CD4-positive, alpha-beta T cell treated with Interleukin-15 for 1 hour (primary cell): Measurements from ENCODE around the gene EPHA3.

Source experiments
- DNase-seq: peaks from one replicate; pipeline ENCODE4 v3.0.0-alpha.2; 2020

EPHA3 gene

DNA sequence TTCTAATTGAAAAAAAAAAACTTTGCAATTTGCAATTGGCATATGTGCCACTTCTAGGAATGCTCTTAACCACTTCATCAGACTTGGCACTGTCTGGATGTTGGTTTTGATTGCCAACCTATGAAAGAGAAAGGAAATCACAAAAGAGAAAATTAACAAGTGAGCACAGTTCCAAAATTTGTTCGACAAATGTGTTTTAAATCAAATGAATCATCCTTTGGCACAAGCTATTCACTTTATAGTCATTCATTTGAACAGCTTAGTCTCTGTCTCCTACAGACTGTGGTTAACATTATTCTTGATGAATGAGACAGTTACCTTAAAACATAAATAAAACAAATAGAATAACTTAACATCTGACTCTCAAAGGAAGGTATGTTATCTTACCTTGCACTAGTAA, 265.0 kb downstream of the EPHA3 start:
- no peak for DNase-seq

- DNase-seq = no peak
These were observed 266.0 kb downstream of the EPHA3 start for GRCh38 chr3:89373434-89373833.

DNA sequence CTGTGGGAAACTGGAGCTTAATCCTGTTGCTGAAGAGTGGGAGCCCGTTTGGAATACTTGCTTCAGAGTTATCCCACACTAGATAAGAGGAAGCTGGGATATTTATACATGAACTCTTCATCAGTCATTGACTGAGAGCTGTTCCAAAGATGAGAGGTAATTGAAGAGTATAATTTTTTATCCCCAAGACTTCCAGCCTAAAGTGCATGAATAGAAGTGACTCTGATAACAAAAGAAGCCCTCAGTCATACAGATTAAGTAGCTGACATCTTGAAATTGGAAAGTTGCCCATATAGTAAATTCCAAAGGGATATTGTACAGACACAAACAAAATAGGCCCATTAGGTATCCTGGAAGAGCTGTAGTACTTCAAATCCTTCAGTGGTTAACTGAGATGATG, 268.0 kb downstream of the EPHA3 start:
- DNase-seq = no peak

GRCh38 chr3:89380016-89380415, 272.6 kb downstream of the EPHA3 start:
- DNase-seq = no peak

DNA sequence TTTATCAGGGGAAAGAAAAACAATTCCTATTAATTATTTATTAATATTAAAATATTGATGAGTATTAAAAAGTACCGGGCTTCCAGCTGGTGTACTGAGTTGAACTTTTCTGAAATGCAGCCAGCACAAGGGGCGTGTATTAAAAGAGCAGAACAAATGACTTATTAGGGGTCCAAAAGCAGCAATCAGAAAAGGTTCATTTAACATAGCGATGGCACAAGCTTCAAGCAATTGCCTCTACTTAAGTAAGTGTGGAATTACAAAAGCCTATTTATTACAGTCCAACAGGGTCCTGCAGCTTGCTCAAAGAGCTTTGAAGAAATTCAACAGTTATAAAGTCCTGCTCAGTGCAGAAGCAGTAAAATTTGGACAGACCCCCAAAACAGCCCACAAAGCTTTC, 285.6 kb downstream of the EPHA3 start:
- DNase-seq = no peak

GRCh38 chr3:89395456-89395855, 288.0 kb downstream of the EPHA3 start:
- DNase-seq = no peak

DNA sequence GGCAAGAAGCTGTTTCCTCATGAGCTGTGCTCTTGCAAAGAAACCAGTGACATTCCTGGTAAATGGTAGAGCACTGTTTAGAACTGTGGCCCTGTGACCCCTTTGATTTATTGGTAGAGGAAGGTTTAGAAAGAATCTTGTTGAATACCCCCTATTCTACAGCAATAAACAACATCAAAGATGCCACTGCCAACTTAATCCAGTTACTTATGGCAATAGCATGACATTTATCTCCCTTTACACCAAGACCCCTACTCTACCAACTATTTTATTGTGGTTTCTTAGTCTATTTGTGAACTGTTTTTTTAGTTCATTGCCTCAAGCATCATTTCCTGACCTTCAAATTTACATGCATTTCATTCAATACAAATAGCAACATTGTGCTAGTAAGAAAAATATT, 288.6 kb downstream of the EPHA3 start:
- no peak for DNase-seq

DNA sequence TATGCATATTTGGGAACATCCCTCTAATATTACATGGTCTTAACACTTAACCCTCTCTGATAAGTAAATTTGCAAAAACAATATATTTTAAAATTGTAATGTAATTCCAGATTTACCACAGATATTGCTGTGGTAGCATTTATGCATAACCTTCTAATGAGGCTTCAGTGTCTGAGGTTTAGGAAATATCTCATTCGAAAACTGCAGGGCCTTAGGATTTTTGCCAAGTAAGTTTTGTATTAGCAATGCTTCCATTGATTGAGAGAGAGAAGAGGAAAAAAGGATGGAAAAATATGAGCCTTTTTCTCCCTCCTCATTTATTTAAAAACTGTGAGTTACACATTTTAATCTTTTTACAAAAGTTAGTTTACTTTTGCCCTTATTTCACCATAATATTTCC, 294.6 kb downstream of the EPHA3 start:
- DNase-seq = no peak

DNA sequence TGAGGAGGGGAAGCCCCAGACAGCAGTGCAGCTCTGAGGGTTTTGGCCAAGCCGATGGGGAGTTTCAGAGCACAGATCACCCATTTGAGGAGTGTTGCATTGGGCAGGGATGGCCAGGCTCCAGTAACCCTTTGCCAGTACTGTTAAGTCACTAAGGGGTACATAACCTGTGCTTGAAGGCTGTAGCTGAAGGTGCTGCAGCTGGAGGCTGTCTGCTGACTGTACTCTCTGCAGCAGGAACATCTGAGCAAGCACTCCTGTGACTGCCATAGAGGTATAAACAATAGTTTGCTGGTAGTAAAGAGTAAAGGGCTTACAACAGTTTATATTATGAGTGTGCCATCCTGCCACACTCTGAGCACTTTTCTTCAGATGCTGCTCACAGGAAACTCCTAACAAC, 297.8 kb downstream of the EPHA3 start:
- no peak for DNase-seq

- DNase-seq = no peak
These were observed 298.2 kb downstream of the EPHA3 start for GRCh38 chr3:89405593-89405992.

- DNase-seq = no peak
These were observed 303.8 kb downstream of the EPHA3 start for GRCh38 chr3:89411201-89411600.

DNA sequence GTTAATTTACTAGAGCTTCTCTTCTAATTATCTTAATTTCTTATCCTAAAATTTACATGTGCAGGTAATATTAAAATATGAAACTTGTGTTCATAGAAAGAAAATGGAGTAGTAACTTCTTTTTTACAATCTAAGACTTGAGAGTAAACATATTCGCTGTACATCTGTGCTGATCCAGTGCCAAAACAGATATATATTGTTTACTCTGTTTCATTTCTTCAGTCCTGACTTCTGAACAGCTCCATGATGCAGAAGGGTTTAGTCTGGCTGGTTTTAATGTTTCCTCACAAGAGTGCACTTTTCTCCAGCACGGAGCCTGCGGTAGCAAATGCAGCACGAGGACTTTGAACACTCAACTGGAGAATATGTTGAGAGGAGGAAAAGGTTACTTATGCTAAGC, 306.8 kb downstream of the EPHA3 start:
- no peak for DNase-seq

DNA sequence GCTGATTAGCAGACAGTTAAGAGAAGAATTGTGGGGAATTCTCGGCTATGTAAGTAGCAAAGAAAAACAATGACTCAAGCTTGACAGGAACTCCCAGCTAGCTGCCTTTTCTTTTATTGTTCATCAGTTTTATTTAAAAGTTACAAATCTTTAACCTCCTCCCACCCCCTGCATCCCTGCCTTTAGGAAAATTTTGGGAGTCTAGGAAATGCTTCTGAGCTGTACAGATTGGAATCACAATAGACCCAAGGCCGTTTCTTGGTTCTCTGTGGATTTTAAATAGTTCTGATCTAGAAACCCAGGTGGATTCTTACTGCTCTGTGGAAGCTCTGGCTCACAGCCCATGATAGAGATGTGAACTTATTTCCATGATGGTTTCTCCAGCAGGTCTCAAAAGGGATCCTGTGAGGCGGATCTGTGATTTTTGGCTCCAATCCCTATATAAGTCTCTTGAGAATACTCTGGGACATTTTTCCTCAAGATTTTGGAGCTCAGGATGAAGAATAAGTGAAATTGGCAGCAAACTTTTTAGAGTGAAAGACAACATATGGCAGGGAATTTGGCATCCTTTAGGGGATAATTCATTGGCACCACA, 312.3 kb downstream of the EPHA3 start:
- no peak for DNase-seq

DNA sequence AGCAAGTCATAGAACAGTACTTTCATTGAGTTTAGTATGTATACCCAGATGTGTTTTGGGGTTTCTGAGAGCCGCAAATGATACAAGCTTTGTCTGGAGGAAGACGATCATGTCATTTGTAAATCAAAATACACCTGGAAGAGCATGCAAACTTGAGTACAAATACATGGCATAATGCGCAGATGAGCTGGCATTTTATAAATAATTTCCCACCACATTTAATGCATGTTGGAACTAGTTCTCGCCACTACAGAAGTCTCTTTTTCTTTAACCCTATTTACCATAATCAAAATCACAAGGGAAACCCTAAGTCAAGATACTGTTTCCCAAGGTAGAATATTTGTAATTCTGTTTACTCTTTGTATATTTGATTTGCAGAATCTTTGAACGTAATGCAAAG, 318.6 kb downstream of the EPHA3 start:
- no peak for DNase-seq

GRCh38 chr3:89434621-89435380, 327.4 kb downstream of the EPHA3 start:
- DNase-seq = no peak

DNA sequence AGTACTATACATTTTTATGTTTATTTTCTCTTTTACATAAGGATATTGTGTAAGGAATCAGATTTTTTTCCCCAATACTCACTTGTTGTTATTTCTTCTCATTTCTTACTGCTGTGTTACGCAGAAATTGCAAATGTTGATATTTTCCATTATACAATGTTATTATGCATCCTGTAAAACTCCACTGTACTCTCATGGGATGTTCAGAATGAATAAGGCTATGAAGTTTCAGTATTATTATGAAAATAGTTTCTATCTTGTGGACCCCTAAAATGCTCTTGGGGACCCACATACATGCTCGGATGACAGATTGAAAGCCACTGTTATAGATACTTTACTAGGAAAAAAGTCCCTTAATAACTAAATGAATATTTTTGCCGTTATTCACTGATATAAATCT, 329.4 kb downstream of the EPHA3 start:
- no peak for DNase-seq

- DNase-seq = no peak
These were observed 333.0 kb downstream of the EPHA3 start for GRCh38 chr3:89440386-89440785.

- DNase-seq = no peak
These were observed 333.7 kb downstream of the EPHA3 start for GRCh38 chr3:89441141-89441540.

DNA sequence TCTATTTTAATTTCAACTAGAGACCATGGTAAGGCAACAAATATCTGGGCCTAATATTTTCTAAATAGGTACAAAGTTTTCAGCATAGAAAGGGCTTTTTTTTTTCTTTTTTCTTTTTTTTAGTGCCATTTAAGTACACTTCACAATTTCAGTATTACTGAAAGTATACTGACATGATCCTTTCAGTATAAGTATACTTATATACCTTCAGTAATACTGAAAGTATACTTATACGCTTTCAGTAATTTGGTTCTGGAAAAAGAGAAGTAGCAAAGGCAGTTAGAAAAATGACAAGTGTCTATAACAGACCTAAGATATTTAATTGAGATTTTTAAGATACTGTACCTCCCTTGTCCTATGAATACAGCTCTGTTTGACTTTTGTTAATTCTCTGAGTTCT, 339.2 kb downstream of the EPHA3 start:
- DNase-seq = no peak

- no peak for DNase-seq
These were observed 339.8 kb downstream of the EPHA3 start for GRCh38 chr3:89447243-89447642.

DNA sequence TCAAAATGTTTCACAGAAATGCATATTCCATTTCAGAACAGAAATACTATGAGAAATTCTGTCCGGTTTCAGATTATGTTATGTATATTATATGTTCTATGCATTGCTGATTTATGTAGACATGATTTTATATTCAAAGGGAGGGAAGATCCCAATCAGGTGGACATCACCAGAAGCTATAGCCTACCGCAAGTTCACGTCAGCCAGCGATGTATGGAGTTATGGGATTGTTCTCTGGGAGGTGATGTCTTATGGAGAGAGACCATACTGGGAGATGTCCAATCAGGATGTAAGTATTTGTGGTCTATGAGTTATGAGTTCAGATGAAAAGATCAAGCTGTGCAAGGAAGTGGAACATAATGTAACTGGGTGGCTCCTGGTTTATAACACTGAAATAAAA, 341.7 kb downstream of the EPHA3 start:
- no peak for DNase-seq

DNA sequence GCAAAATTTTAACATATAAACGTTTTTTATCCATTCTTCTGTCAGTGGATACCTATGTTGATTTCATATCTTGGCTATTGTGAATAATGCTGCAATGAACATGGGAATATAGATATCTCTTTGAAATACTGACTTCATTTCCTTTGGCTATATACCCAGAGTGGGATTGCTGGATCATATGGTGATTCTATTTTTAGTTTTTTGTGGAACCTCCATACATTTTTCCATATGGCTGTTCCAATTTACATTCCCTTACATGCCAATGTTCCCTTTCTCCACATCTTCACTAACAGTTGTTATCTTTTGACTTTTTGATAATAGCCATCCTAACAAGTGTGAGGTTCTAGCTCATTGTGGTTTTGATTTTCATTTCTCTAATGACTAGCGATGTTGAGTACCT, 344.6 kb downstream of the EPHA3 start:
- no peak for DNase-seq

GRCh38 chr3:89455240-89455639, 347.8 kb downstream of the EPHA3 start:
- no peak for DNase-seq

- DNase-seq = no peak
These were observed 360.5 kb downstream of the EPHA3 start for GRCh38 chr3:89467898-89468363.

- DNase-seq = no peak
These were observed 364.7 kb downstream of the EPHA3 start for GRCh38 chr3:89472101-89472500.
